ENCODE data around the gene RAB40A. TPM values are rescaled to one million over a fixed set of nuclear protein-coding genes. Genes with fewer than 3 reads are reported as not detected.

RAB40A gene
- total RNA-seq, 2 donors from 2014 or later, result 0.51 to 0.66 TPM

GRCh38 chrX:103538728-103539127 lies 19.4 kb upstream of the RAB40A start:
- Histone ChIP-seq H3K27me3 (ENCODE audit: control insufficient read depth, insufficient read depth, low read length, poor library complexity, severe bottlenecking) (no peaks in the 10 kb centered on the region), H3K36me3 (ENCODE audit: control insufficient read depth, insufficient read depth, low read length) (no peaks in the 10 kb centered on the region), H3K4me1 (ENCODE audit: control insufficient read depth, insufficient read depth, low read length) (no peaks in the 10 kb centered on the region), H3K4me3 (ENCODE audit: low read length) (no peak overlapping the region), H3K9ac (ENCODE audit: extremely low read depth, low read length, poor library complexity, severe bottlenecking) (no peak overlapping the region), H3K27ac (ENCODE audit: low read depth, low read length) (no peak overlapping the region), H3K9me3 (ENCODE audit: control insufficient read depth, low read length) (no peaks in the 10 kb centered on the region)
- DNase-seq, result no peak
- H3K27me3 Mint-ChIP-seq (ENCODE audit: insufficient read depth), result peaks cover 6% of the 10 kb centered on the region
- no peak overlapping the region for H3K4me3 Mint-ChIP-seq
- no peak for TF ChIP-seq CTCF (conservative IDR thresholded peaks at IDR 0.05)
- no peak overlapping the region for H3K27ac Mint-ChIP-seq
- H3K9me3 Mint-ChIP-seq, result no peaks in the 10 kb centered on the region
- peaks cover 5% of the 10 kb centered on the region for H3K4me1 Mint-ChIP-seq
- no peaks in the 10 kb centered on the region for H3K36me3 Mint-ChIP-seq (ENCODE audit: low read depth)

GRCh38 chrX:103537871-103538387 lies 18.6 kb upstream of the RAB40A start:
- H3K4me3 ChIP-seq (ENCODE audit: low read length), result no peak overlapping the region
- H3K27ac Mint-ChIP-seq, result no peak overlapping the region
- no peaks in the 10 kb centered on the region for H3K9me3 Mint-ChIP-seq
- 97% methylated on average over 3 of the region's 3 CpGs; no CpG with 5 or more reads in 1 of the 2 experiments for WGBS, 2 experiments (ENCODE audit: insufficient coverage in 1 of 2, insufficient read length in 1 of 2)
- H3K27me3 Mint-ChIP-seq (ENCODE audit: insufficient read depth), result peaks cover 3% of the 10 kb centered on the region
- DNase-seq, result no peak
- H3K27me3 ChIP-seq (ENCODE audit: control insufficient read depth, insufficient read depth, low read length, poor library complexity, severe bottlenecking), result no peaks in the 10 kb centered on the region
- H3K4me1 ChIP-seq (ENCODE audit: control insufficient read depth, insufficient read depth, low read length), result no peaks in the 10 kb centered on the region
- H3K9me3 ChIP-seq (ENCODE audit: control insufficient read depth, low read length), result no peaks in the 10 kb centered on the region
- no peak for TF ChIP-seq CTCF (conservative IDR thresholded peaks at IDR 0.05)
- no peaks in the 10 kb centered on the region for H3K36me3 Mint-ChIP-seq (ENCODE audit: low read depth)
- no peak overlapping the region for H3K9ac ChIP-seq (ENCODE audit: extremely low read depth, low read length, poor library complexity, severe bottlenecking)
- no peak overlapping the region for H3K27ac ChIP-seq (ENCODE audit: low read depth, low read length)
- no peak overlapping the region for H3K4me3 Mint-ChIP-seq
- no peaks in the 10 kb centered on the region for H3K36me3 ChIP-seq (ENCODE audit: control insufficient read depth, insufficient read depth, low read length)
- peaks cover 6% of the 10 kb centered on the region for H3K4me1 Mint-ChIP-seq

GRCh38 chrX:103536732-103537131 lies 17.4 kb upstream of the RAB40A start:
- no peaks in the 10 kb centered on the region for H3K9me3 ChIP-seq (ENCODE audit: control insufficient read depth, low read length)
- H3K27me3 ChIP-seq (ENCODE audit: control insufficient read depth, insufficient read depth, low read length, poor library complexity, severe bottlenecking), result no peaks in the 10 kb centered on the region
- Mint-ChIP-seq H3K4me1 (peaks cover 4% of the 10 kb centered on the region), H3K4me3 (no peak overlapping the region), H3K27ac (no peak overlapping the region), H3K27me3 (ENCODE audit: insufficient read depth) (peaks cover 3% of the 10 kb centered on the region), H3K9me3 (no peaks in the 10 kb centered on the region), H3K36me3 (ENCODE audit: low read depth) (no peaks in the 10 kb centered on the region)
- H3K4me1 ChIP-seq (ENCODE audit: control insufficient read depth, insufficient read depth, low read length), result no peaks in the 10 kb centered on the region
- H3K36me3 ChIP-seq (ENCODE audit: control insufficient read depth, insufficient read depth, low read length), result no peaks in the 10 kb centered on the region
- DNase-seq, result no peak
- no peak overlapping the region for H3K9ac ChIP-seq (ENCODE audit: extremely low read depth, low read length, poor library complexity, severe bottlenecking)
- H3K4me3 ChIP-seq (ENCODE audit: low read length), result no peak overlapping the region
- no peak overlapping the region for H3K27ac ChIP-seq (ENCODE audit: low read depth, low read length)
- TF ChIP-seq CTCF (conservative IDR thresholded peaks at IDR 0.05), result peak; percentile 53

Data from endodermal cell (in vitro differentiated cells).